22Rv1 (cell line): ENCODE results near the gene CERCAM.

Experiments used
- CTCF ChIP-seq: fragments of 450-650 bp; IDR thresholded peaks from 2 replicates; pipeline ENCODE4 v1.5.1; 2017; ENCODE audit warnings: mild to moderate bottlenecking
- ZFX ChIP-seq: fragments of 450-650 bp; IDR thresholded peaks from 2 replicates; pipeline ENCODE4 v1.6.1; 2017; ENCODE audit warnings: antibody characterized with exemption, borderline replicate concordance

- TF ChIP-seq CTCF (no peak), ZFX (no peak)
Measured at GRCh38 chr9:128434340-128434739, 13.7 kb downstream of the CERCAM start.
